HTR-8/SVneo (cell line): Measurements from ENCODE around the gene CAMSAP1.
A peak's percentile ranks its signal among the peaks of the same experiment; 100 is the strongest.

Experiments
- DNase-seq: peaks from one replicate; pipeline ENCODE4 v3.0.0; 2011; ENCODE audit warnings: low spot score, mixed read lengths; ENCODE audit not compliant: insufficient read length
- FAIRE-seq: peaks from 2 replicates; lab custom pipeline; 2011; peaks lifted over from hg19 to GRCh38; lab: Jason Lieb, UNC

The CAMSAP1 gene

GRCh38 chr9:135785013-135785575 lies 122.3 kb downstream of the CAMSAP1 start:
- no peak for DNase-seq
- no peak for FAIRE-seq

- FAIRE-seq (no peak), DNase-seq (no peak)
Measured at GRCh38 chr9:135783540-135784245, 123.7 kb downstream of the CAMSAP1 start.

GRCh38 chr9:135782946-135783345 lies 124.4 kb downstream of the CAMSAP1 start:
- FAIRE-seq (no peak), DNase-seq (no peak)

GRCh38 chr9:135780626-135781025 lies 126.7 kb downstream of the CAMSAP1 start:
- no peak for FAIRE-seq
- no peak for DNase-seq

GRCh38 chr9:135780086-135780485 lies 127.3 kb downstream of the CAMSAP1 start:
- DNase-seq, result no peak
- FAIRE-seq, result no peak

- DNase-seq, result no peak
- no peak for FAIRE-seq
Measured at GRCh38 chr9:135779571-135779970, 127.8 kb downstream of the CAMSAP1 start.

- DNase-seq, result no peak
- no peak for FAIRE-seq
Measured at GRCh38 chr9:135778421-135778820, 128.9 kb downstream of the CAMSAP1 start.

GRCh38 chr9:135777623-135778177 lies 129.6 kb downstream of the CAMSAP1 start:
- DNase-seq, result no peak

GRCh38 chr9:135776893-135777622 lies 130.3 kb downstream of the CAMSAP1 start:
- DNase-seq (no peak), FAIRE-seq (no peak)

More at GRCh38 chr9:135777623-135778177, 129.6 kb downstream of the CAMSAP1 start:
- no peak for FAIRE-seq

- no peak for FAIRE-seq
- no peak for DNase-seq
Measured at GRCh38 chr9:135775911-135776310, 131.4 kb downstream of the CAMSAP1 start.

GRCh38 chr9:135774794-135775525 lies 132.4 kb downstream of the CAMSAP1 start:
- no peak for DNase-seq
- FAIRE-seq, result no peak

- no peak for DNase-seq
- FAIRE-seq, result peak; percentile 99
Measured at GRCh38 chr9:135774239-135774747, 133.1 kb downstream of the CAMSAP1 start.

- no peak for DNase-seq
- FAIRE-seq, result no peak
Measured at GRCh38 chr9:135773530-135774238, 133.7 kb downstream of the CAMSAP1 start.

GRCh38 chr9:135772702-135773493 lies 134.4 kb downstream of the CAMSAP1 start:
- DNase-seq, result no peak
- no peak for FAIRE-seq

- no peak for DNase-seq
Measured at GRCh38 chr9:135772056-135772646, 135.2 kb downstream of the CAMSAP1 start.

GRCh38 chr9:135771401-135772051 lies 135.8 kb downstream of the CAMSAP1 start:
- FAIRE-seq (no peak), DNase-seq (no peak)

More at GRCh38 chr9:135772056-135772646, 135.2 kb downstream of the CAMSAP1 start:
- FAIRE-seq, result no peak

GRCh38 chr9:135770771-135771170 lies 136.6 kb downstream of the CAMSAP1 start:
- no peak for DNase-seq
- FAIRE-seq, result no peak

GRCh38 chr9:135770203-135770535 lies 137.2 kb downstream of the CAMSAP1 start:
- FAIRE-seq, result no peak

More at GRCh38 chr9:135770203-135770535, 137.2 kb downstream of the CAMSAP1 start:
- DNase-seq, result no peak
